Measurements from ENCODE around the gene RUNX1.

Gene RUNX1

GRCh38 chr21:35090403-35090802, 41.3 kb upstream of the RUNX1 start:
- in situ Hi-C loops (cut with MboI; ENCODE audit: low pct_unique_long_range_greater_than_20kb, low sequenced_read_pairs, unreplicated experiment) = no loop called here
- TF ChIP-seq CTCF (IDR thresholded peaks at IDR 0.05; ENCODE audit: extremely low read depth, insufficient read depth, missing control alignments) = no peak
- no peak for DNase-seq (ENCODE audit: low spot score)

GRCh38 chr21:35088319-35088771, 39.2 kb upstream of the RUNX1 start:
- no peak for DNase-seq (ENCODE audit: low spot score)
- in situ Hi-C loops (cut with MboI; ENCODE audit: low pct_unique_long_range_greater_than_20kb, low sequenced_read_pairs, unreplicated experiment) = no loop called here
- no peak for TF ChIP-seq CTCF (IDR thresholded peaks at IDR 0.05; ENCODE audit: extremely low read depth, insufficient read depth, missing control alignments)

GRCh38 chr21:35086357-35086756, 37.3 kb upstream of the RUNX1 start:
- no peak for DNase-seq (ENCODE audit: low spot score)
- TF ChIP-seq CTCF (IDR thresholded peaks at IDR 0.05; ENCODE audit: extremely low read depth, insufficient read depth, missing control alignments) = no peak
- in situ Hi-C loops (cut with MboI; ENCODE audit: low pct_unique_long_range_greater_than_20kb, low sequenced_read_pairs, unreplicated experiment) = no loop called here

- no peak for TF ChIP-seq CTCF (IDR thresholded peaks at IDR 0.05; ENCODE audit: extremely low read depth, insufficient read depth, missing control alignments)
- no peak for DNase-seq (ENCODE audit: low spot score)
- in situ Hi-C loops (cut with MboI; ENCODE audit: low pct_unique_long_range_greater_than_20kb, low sequenced_read_pairs, unreplicated experiment) = no loop called here
Observed at GRCh38 chr21:35084869-35085268, 35.8 kb upstream of the RUNX1 start.

GRCh38 chr21:35083246-35083645, 34.1 kb upstream of the RUNX1 start:
- no peak for DNase-seq (ENCODE audit: low spot score)
- in situ Hi-C loops (cut with MboI; ENCODE audit: low pct_unique_long_range_greater_than_20kb, low sequenced_read_pairs, unreplicated experiment) = no loop called here
- TF ChIP-seq CTCF (IDR thresholded peaks at IDR 0.05; ENCODE audit: extremely low read depth, insufficient read depth, missing control alignments) = no peak

- TF ChIP-seq CTCF (IDR thresholded peaks at IDR 0.05; ENCODE audit: extremely low read depth, insufficient read depth, missing control alignments) = no peak
- in situ Hi-C loops (cut with MboI; ENCODE audit: low pct_unique_long_range_greater_than_20kb, low sequenced_read_pairs, unreplicated experiment) = no loop called here
- no peak for DNase-seq (ENCODE audit: low spot score)
Observed at GRCh38 chr21:35081861-35082260, 32.8 kb upstream of the RUNX1 start.

- in situ Hi-C loops (cut with MboI; ENCODE audit: low pct_unique_long_range_greater_than_20kb, low sequenced_read_pairs, unreplicated experiment) = no loop called here
- no peak for DNase-seq (ENCODE audit: low spot score)
- no peak for TF ChIP-seq CTCF (IDR thresholded peaks at IDR 0.05; ENCODE audit: extremely low read depth, insufficient read depth, missing control alignments)
Observed at GRCh38 chr21:35079181-35079580, 30.1 kb upstream of the RUNX1 start.
